Body of pancreas (tissue), 4 donors: ENCODE measurements around the gene HSDL2.
A peak's percentile ranks its signal among the peaks of the same experiment; 100 is the strongest.

ENCODE experiments used
- POLR2A ChIP-seq, 3 donors: fragments of 450-650 bp; IDR thresholded peaks; one replicate each; pipeline ENCODE4 v1.6.1; 2016; ENCODE audit warnings: antibody characterized with exemption in 3 of 3, mild to moderate bottlenecking in 2 of 3
- TF ChIP-seq, protein P1 (sequence below), 7 experiments: fragments of 450-650 bp in 4 of 7; fragments of 200-600 bp in 3 of 7; sonication (generic) in 3 of 7; IDR thresholded peaks; one replicate each; pipeline ENCODE4 v1.5.1; 2016 to 2019; ENCODE audit warnings: antibody characterized with exemption in 7 of 7

DNA sequence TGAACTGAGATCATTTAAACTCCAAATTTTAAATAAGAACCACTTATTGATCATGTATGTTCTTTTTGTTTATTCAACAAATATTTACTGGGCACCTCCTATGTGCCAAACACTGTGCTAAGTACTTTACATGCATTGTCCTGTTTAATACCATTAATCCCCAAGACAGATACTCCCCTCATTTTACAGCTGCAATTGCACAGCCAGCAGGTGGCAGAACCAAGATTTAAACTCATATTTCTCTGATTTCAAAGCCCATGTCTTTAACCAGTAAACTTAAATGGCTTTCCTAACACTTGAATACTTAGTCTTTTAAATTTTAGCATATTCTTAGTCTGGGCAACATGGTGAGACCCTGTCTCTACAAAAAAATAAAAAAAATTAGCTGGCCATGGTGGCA is 63.3 kb downstream of the HSDL2 start:
- TF ChIP-seq, protein P1, sequence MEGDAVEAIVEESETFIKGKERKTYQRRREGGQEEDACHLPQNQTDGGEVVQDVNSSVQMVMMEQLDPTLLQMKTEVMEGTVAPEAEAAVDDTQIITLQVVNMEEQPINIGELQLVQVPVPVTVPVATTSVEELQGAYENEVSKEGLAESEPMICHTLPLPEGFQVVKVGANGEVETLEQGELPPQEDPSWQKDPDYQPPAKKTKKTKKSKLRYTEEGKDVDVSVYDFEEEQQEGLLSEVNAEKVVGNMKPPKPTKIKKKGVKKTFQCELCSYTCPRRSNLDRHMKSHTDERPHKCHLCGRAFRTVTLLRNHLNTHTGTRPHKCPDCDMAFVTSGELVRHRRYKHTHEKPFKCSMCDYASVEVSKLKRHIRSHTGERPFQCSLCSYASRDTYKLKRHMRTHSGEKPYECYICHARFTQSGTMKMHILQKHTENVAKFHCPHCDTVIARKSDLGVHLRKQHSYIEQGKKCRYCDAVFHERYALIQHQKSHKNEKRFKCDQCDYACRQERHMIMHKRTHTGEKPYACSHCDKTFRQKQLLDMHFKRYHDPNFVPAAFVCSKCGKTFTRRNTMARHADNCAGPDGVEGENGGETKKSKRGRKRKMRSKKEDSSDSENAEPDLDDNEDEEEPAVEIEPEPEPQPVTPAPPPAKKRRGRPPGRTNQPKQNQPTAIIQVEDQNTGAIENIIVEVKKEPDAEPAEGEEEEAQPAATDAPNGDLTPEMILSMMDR (IDR thresholded peaks at IDR 0.05), result peak in 6 of 7 experiments; percentile 27 to 56 (median 41)
- TF ChIP-seq POLR2A (IDR thresholded peaks at IDR 0.05), result no peak
